Caco-2 (cell line): ENCODE measurements around the gene SLC25A42. TPM values are rescaled to one million over a fixed set of nuclear protein-coding genes. Genes with fewer than 3 reads are reported as not detected.
"Not testable (repeated sequence)": the region's sequence is repeated elsewhere in the genome, so short reads cannot be mapped to it uniquely, and the experiment has no call there.

Source experiments
- BruUV-seq: library from RNA; stranded (reverse); fragments of 400-500 nt; replicated peaks from 2 replicates; lab custom pipeline; 2021; lab: Mats Ljungman, UMichigan
- CTCF ChIA-PET: fragments of 300-600 bp; sonication (Branson Sonifier 250); formaldehyde crosslinking; loops from one replicate; lab custom pipeline; 2022; ENCODE audit warnings: antibody characterized with exemption; lab: Charles Lee
- POLR2A ChIA-PET: fragments of 300-600 bp; sonication (Branson Sonifier 250); formaldehyde crosslinking; loops from one replicate; lab custom pipeline; 2022; ENCODE audit warnings: antibody characterized with exemption; lab: Charles Lee
- DNase-seq, 2 experiments: peaks; one replicate each; pipeline versions ENCODE4 v3.0.0 to v3.0.0-alpha.2; 2020 to 2022
- H3K27me3 ChIP-seq: replicated peaks from 2 replicates; pipeline ENCODE4 v1.6.0; 2011; ENCODE audit warnings: low read length; ENCODE audit not compliant: control insufficient read depth, insufficient read depth
- H3K36me3 ChIP-seq: 2 replicates; pipeline ENCODE4 v1.5.1; 2011; ENCODE audit warnings: low read length; ENCODE audit not compliant: control insufficient read depth, insufficient read depth
- H3K4me1 ChIP-seq: fragments of 250-450 bp; sonication (Bioruptor Pico); 2 replicates; pipeline ENCODE4 v1.5.1; 2020; ENCODE audit warnings: mild to moderate bottlenecking
- H3K4me3 ChIP-seq: 2 replicates; pipeline ENCODE4 v1.5.1; 2011; ENCODE audit warnings: low read depth, mild to moderate bottlenecking, control low read depth, low read length
- H3K9me3 ChIP-seq: fragments of 250-450 bp; sonication (Bioruptor Pico); 2 replicates; pipeline ENCODE4 v1.5.1; 2020; ENCODE audit warnings: mild to moderate bottlenecking, moderate library complexity
- H3K27ac Mint-ChIP-seq: one replicate; pipeline ENCODE4 v1.8.0; 2022; ENCODE audit warnings: mixed read lengths; ENCODE audit not compliant: unreplicated experiment
- H3K27me3 Mint-ChIP-seq: one replicate; pipeline ENCODE4 v1.8.0; 2022; ENCODE audit warnings: mixed read lengths; ENCODE audit not compliant: insufficient read depth, unreplicated experiment
- H3K36me3 Mint-ChIP-seq: one replicate; pipeline ENCODE4 v1.8.0; 2022; ENCODE audit warnings: mild to moderate bottlenecking, mixed read lengths; ENCODE audit not compliant: insufficient read depth, unreplicated experiment
- H3K4me1 Mint-ChIP-seq: one replicate; pipeline ENCODE4 v1.8.0; 2022; ENCODE audit warnings: low read depth, mixed read lengths; ENCODE audit not compliant: unreplicated experiment
- H3K4me3 Mint-ChIP-seq: one replicate; pipeline ENCODE4 v1.8.0; 2022; ENCODE audit warnings: mild to moderate bottlenecking, moderate library complexity, mixed read lengths; ENCODE audit not compliant: unreplicated experiment
- H3K9me3 Mint-ChIP-seq: one replicate; pipeline ENCODE4 v1.8.0; 2022; ENCODE audit warnings: mixed read lengths; ENCODE audit not compliant: unreplicated experiment
- intact Hi-C: fragments of 100-400 bp; cut with micrococcal nuclease; formaldehyde crosslinking; loops from one replicate; pipeline ENCODE4 v1.10.0; 2022; ENCODE audit not compliant: unreplicated experiment
- total RNA-seq: library from RNA; stranded (reverse); gene quantifications from 2 replicates; pipeline ENCODE4 v1.2.3, GENCODE V29; 2022
- TF ChIP-seq, protein P1 (sequence below), 2 experiments: fragments of 200-600 bp in 1 of 2; IDR thresholded peaks; 1 replicate in 1 of 2; 2 replicates in 1 of 2; pipeline versions ENCODE4 v1.5.1 to v1.8.0; 2011 to 2022; ENCODE audit warnings: antibody characterized with exemption in 1 of 2, control low read depth in 1 of 2, inconsistent platforms in 1 of 2, low read depth in 1 of 2, low read length in 1 of 2, mild to moderate bottlenecking in 1 of 2, moderate library complexity in 1 of 2; ENCODE audit not compliant: insufficient read depth in 1 of 2, severe bottlenecking in 1 of 2, unreplicated experiment in 1 of 2

The SLC25A42 gene
- total RNA-seq, 1 experiment from 2014 or later: 4.5 TPM

DNA sequence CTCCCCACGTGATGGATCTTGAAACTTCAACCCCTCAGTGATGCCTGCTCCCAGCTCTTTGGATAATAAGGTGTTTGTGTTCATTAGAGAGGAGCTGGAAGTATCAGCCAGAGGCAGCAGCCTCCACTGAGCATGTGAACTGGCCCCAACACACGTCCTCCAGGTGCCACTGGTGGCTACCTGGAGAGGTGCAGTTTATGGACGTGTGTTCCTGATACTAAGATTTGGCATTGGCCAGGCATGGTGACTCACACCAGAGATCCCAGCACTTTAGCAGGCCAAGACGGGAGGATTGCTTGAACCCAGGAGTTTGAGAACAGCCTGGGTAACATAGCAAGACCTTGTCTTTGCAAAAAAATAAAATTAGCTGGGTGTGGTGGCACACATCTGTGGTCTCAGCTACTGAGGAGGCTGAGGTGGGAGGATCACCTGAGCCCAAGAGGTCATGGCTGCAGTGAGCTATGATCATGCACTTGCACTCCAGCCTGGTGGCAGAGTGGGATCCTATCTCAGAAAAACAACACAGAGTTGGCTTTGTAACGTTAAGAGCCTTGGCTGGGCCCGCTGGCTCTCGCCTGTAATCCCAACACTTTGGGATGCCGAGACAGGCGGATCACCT, 34.4 kb downstream of the SLC25A42 start:
- H3K9me3 Mint-ChIP-seq: no peaks in the 10 kb centered on the region
- Histone ChIP-seq H3K9me3 (no peaks in the 10 kb centered on the region), H3K4me3 (no peak overlapping the region), H3K36me3 (no peaks in the 10 kb centered on the region), H3K27me3 (no peaks in the 10 kb centered on the region), H3K4me1 (peaks cover 50% of the 10 kb centered on the region)
- H3K27me3 Mint-ChIP-seq: no peaks in the 10 kb centered on the region
- TF ChIP-seq, protein P1, sequence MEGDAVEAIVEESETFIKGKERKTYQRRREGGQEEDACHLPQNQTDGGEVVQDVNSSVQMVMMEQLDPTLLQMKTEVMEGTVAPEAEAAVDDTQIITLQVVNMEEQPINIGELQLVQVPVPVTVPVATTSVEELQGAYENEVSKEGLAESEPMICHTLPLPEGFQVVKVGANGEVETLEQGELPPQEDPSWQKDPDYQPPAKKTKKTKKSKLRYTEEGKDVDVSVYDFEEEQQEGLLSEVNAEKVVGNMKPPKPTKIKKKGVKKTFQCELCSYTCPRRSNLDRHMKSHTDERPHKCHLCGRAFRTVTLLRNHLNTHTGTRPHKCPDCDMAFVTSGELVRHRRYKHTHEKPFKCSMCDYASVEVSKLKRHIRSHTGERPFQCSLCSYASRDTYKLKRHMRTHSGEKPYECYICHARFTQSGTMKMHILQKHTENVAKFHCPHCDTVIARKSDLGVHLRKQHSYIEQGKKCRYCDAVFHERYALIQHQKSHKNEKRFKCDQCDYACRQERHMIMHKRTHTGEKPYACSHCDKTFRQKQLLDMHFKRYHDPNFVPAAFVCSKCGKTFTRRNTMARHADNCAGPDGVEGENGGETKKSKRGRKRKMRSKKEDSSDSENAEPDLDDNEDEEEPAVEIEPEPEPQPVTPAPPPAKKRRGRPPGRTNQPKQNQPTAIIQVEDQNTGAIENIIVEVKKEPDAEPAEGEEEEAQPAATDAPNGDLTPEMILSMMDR (IDR thresholded peaks at IDR 0.05; ENCODE audit: insufficient read depth in 1 of 2, low read depth in 1 of 2, low read length in 1 of 2, severe bottlenecking in 1 of 2, unreplicated experiment in 1 of 2): no peak
- intact Hi-C loops: no loop called here
- no peak overlapping the region for H3K27ac Mint-ChIP-seq
- no peak for DNase-seq
- ChIA-PET POLR2A (no interaction called here), CTCF (interaction anchor here (0.8 to 1.7 kb wide), 2 partner anchors 7 to 18 kb away, joined by 3 to 4 read pairs; no protein-coding TSS in a partner anchor)
- no peak overlapping the region for H3K4me3 Mint-ChIP-seq
- H3K4me1 Mint-ChIP-seq: peaks cover 14% of the 10 kb centered on the region
- H3K36me3 Mint-ChIP-seq: no peaks in the 10 kb centered on the region
- BruUV-seq: no TSS peak

DNA sequence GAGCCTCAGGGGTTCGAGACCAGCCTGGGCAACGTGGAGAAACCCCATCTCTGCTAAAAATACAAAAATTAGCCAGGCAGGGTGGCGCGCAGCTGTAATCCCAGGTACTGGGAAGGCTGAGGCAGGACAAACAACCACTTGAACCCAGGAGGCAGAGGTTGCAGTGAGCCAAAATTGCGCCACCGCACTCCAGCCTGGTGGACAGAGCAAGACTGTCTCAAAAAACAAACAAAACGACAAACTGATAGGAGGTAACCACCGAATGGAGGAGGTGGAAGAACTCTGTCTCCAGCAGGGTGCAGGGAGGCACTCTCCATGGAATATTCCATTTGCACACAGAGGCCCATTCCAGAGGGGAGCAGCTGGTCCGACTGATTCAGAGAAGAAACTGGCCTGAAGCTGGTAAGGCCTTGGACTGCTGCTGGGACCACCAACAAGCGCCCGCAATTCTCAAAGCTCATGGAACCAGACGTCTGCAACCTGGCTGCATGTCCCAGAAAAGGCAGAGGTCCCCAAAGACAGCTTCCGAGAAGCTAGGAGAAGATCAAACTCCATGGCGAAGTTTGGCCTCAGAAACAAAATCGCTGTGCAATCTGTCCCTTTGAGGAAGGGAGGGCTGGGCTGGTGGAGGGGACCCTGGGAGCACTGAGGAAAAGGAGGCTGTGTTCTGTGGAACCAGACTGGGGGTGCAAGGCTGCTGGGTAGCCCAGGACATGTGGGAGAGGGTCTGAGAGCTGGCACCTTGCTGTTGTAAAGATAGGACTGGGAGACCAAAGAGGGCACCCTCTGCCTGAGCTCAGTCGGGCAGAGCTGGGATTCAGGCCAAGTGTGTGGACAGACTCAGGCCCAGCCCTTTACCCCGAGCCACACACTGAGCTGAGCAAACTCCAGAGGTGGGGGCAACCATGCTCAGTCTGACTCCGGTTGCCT, 35.2 kb downstream of the SLC25A42 start:
- Histone ChIP-seq H3K4me1 (peaks cover 53% of the 10 kb centered on the region), H3K9me3 (no peaks in the 10 kb centered on the region), H3K4me3 (no peak overlapping the region), H3K27me3 (no peaks in the 10 kb centered on the region), H3K36me3 (no peaks in the 10 kb centered on the region)
- TF ChIP-seq, protein P1 (IDR thresholded peaks at IDR 0.05; ENCODE audit: insufficient read depth in 1 of 2, low read depth in 1 of 2, low read length in 1 of 2, severe bottlenecking in 1 of 2, unreplicated experiment in 1 of 2): no peak
- CTCF ChIA-PET: interaction anchor here (0.6 kb wide), 1 partner anchor 17 kb away, joined by 3 read pairs; no protein-coding TSS in a partner anchor
- Mint-ChIP-seq H3K4me1 (peaks cover 14% of the 10 kb centered on the region), H3K27me3 (no peaks in the 10 kb centered on the region), H3K27ac (peak overlapping the region; percentile 63), H3K9me3 (no peaks in the 10 kb centered on the region), H3K36me3 (no peaks in the 10 kb centered on the region), H3K4me3 (no peak overlapping the region)
- intact Hi-C loops: no loop called here
- DNase-seq: peak in 1 of 2 experiments; percentile 24
- POLR2A ChIA-PET: no interaction called here
- BruUV-seq: no TSS peak

DNA sequence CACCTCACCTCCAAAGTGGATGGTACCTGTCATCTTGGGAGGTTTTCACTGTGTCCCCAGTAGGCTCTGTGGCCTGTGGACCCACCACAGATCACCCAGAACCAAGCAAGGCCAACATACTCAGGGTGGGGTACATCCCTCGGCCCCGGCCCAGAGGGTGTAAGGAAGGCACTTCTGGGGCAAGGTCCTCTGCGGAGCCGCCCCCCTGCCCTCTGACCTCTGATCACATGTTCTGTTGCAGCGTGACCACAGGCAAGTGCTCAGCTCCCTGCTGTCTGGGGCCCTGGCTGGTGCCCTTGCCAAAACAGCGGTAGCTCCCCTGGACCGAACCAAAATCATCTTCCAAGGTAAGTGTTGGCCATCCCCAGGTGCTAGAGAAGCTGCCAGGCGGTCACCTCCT, 37.7 kb downstream of the SLC25A42 start:
- Mint-ChIP-seq H3K36me3 (no peaks in the 10 kb centered on the region), H3K27ac (no peak overlapping the region), H3K4me3 (no peak overlapping the region), H3K27me3 (no peaks in the 10 kb centered on the region), H3K4me1 (peaks cover 8% of the 10 kb centered on the region), H3K9me3 (no peaks in the 10 kb centered on the region)
- POLR2A ChIA-PET: no interaction called here
- TF ChIP-seq, protein P1 (IDR thresholded peaks at IDR 0.05; ENCODE audit: insufficient read depth in 1 of 2, low read depth in 1 of 2, low read length in 1 of 2, severe bottlenecking in 1 of 2, unreplicated experiment in 1 of 2): no peak
- intact Hi-C loops: no loop called here
- Histone ChIP-seq H3K4me1 (peaks cover 45% of the 10 kb centered on the region), H3K36me3 (no peaks in the 10 kb centered on the region), H3K9me3 (no peaks in the 10 kb centered on the region), H3K4me3 (no peak overlapping the region), H3K27me3 (no peaks in the 10 kb centered on the region)
- no peak for DNase-seq
- BruUV-seq: no TSS peak
- CTCF ChIA-PET: no interaction called here

DNA sequence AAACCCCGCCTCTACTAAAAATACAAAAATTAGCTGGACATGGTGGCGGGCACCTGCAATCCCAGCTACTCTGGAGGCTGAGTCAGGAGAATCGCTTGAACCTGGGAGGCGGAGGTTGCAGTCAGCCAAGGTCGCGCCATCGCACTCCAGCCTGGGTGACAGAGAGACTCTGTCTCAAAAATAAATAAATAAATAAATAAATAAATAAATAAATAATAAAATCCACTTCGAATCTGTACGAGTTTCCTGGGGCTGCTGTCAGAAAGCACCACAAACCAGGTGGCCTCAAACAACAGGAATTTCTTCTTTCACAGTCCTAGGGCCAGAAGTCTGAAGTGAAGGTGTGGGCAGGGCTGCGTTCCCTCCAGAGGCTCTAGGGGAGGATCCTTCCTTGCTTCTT, 38.8 kb downstream of the SLC25A42 start:
- CTCF ChIA-PET, H3K27me3 ChIP-seq, POLR2A ChIA-PET, H3K4me3 ChIP-seq, H3K9me3 Mint-ChIP-seq, BruUV-seq, H3K27me3 Mint-ChIP-seq, H3K4me1 Mint-ChIP-seq, H3K36me3 Mint-ChIP-seq, H3K36me3 ChIP-seq, H3K27ac Mint-ChIP-seq, H3K9me3 ChIP-seq, DNase-seq, H3K4me3 Mint-ChIP-seq, intact Hi-C loops: not testable (repeated sequence)
- H3K4me1 ChIP-seq: peaks cover 35% of the 10 kb centered on the region
